Astrocyte (in vitro differentiated cells and primary cell): ENCODE data around the gene BAIAP3.

Source experiments
- CTCF ChIP-seq: IDR thresholded peaks from 2 replicates; pipeline ENCODE4 v1.5.1; 2011; ENCODE audit warnings: low read depth, mild to moderate bottlenecking, inconsistent platforms, low read length, moderate library complexity; ENCODE audit not compliant: insufficient read depth
- EZH2 ChIP-seq: IDR thresholded peaks from 2 replicates; pipeline ENCODE4 v1.6.1; 2012; ENCODE audit warnings: mild to moderate bottlenecking, low read length, inconsistent platforms; ENCODE audit not compliant: insufficient read depth

GRCh38 chr16:1372292-1372950 lies 39.0 kb downstream of the BAIAP3 start:
- no peak for TF ChIP-seq CTCF
- TF ChIP-seq EZH2: no peak
